ENCODE data around the gene CERS6.

GRCh38 chr2:168641636-168642035 is 185.6 kb downstream of the CERS6 start:
- TF ChIP-seq POLR2A (IDR thresholded peaks at IDR 0.05) = no peak
- TF ChIP-seq, protein P1, sequence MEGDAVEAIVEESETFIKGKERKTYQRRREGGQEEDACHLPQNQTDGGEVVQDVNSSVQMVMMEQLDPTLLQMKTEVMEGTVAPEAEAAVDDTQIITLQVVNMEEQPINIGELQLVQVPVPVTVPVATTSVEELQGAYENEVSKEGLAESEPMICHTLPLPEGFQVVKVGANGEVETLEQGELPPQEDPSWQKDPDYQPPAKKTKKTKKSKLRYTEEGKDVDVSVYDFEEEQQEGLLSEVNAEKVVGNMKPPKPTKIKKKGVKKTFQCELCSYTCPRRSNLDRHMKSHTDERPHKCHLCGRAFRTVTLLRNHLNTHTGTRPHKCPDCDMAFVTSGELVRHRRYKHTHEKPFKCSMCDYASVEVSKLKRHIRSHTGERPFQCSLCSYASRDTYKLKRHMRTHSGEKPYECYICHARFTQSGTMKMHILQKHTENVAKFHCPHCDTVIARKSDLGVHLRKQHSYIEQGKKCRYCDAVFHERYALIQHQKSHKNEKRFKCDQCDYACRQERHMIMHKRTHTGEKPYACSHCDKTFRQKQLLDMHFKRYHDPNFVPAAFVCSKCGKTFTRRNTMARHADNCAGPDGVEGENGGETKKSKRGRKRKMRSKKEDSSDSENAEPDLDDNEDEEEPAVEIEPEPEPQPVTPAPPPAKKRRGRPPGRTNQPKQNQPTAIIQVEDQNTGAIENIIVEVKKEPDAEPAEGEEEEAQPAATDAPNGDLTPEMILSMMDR (IDR thresholded peaks at IDR 0.05) = no peak
- no peak for TF ChIP-seq POLR2AphosphoS5 (IDR thresholded peaks at IDR 0.05; ENCODE audit: insufficient read depth in 1 of 2, low read depth in 1 of 2)
